HG02588 (cell line): ENCODE measurements around the gene OR5J2.
"Not testable (repeated sequence)": the region's sequence is repeated elsewhere in the genome, so short reads cannot be mapped to it uniquely, and the experiment has no call there.

Source experiments
- ATAC-seq: cut with Tn5 transposase; IDR thresholded peaks from one replicate; pipeline ENCODE4 v1.9.1; 2021; ENCODE audit warnings: mild to moderate bottlenecking, moderate library complexity; ENCODE audit not compliant: unreplicated experiment

OR5J2 gene

DNA sequence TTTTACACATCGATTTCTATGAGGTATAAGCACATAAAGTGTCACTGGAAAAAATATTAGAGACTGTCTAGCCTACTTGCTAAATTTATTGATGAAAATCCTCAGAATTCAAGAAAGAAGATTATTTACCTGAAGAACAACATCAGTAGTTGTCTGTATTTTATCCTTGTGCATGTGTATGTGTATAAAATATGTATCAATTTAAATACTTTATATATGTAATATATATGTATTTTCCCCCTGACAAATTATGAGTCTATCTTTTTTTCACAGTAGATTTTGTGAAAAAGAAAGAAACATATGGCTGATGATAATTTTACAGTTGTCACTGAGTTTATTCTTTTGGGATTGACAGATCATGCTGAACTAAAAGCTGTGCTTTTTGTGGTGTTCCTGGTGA is at the start of gene OR5J2:
Gene OR5J2, plus strand, starts transcription at position 301 of the 400 bp plus-strand sequence. Its CDS starts 0 bp downstream, at position 301.
- ATAC-seq, result no peak

DNA sequence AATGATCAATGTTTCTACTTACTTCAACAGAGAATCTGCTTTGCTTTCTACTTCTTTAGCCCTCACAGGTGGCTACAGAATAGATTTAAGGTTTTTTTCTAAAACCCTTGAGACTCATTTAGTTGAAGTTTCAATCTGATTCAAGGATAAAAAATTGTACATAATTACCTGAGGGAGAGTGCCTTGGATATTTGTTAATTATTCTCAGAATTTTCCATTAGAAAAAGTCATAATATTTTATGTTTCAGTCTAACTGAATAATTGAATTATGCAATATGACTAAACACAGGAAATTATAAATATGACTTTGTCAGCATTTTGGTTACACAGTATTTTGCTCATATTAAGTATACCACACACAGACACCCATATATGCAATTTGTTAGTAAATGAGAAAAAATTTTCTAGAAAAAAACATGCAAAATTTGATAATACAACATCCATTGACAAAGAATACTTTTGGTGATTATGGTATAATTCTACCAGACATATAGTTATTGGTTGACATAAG is 36.2 kb upstream of the OR5J2 start, which contains the start of gene OR8J3:
Gene OR8J3, minus strand, starts transcription at position 51 of the 511 bp plus-strand sequence. CDS start 2,483 bp downstream, outside the sequence.
- ATAC-seq, result no peak

DNA sequence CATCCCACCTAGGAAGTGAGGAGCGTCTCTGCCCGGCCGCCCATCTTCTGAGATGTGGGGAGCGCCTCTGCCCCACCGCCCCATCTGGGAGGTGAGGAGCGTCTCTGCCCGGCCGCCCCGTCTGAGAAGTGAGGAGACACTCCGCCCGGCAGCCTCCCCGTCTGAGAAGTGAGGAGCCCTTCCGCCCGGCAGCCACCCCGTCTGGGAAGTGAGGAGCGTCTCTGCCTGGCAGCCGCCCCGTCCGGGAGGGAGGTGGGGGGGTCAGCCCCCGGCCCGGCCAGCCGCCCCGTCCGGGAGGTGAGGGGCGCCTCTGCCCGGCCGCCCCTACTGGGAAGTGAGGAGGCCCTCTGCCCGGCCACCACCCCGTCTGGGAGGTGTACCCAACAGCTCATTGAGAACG is 32.7 kb upstream of the OR5J2 start:
- not testable (repeated sequence) for ATAC-seq

DNA sequence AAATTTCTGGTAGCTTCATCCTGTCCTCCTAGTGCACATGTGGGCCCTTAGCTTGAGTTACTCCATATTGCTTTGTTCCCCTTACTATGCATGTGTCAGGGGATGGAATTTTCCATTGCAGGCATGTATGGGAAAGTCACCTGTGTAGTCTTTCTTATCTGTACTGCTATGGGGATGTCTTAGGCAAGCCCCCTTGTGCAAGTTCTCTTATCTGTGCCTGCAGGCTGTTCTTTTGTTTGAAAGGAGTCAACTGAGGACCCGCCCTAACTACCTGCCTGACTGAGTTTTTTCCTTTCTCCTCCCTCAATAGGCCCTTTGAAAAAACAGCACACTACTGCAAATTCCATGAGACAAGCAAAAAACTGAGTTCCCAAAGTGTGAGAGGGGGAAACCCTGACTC is 25.0 kb upstream of the OR5J2 start:
- ATAC-seq, result no peak

DNA sequence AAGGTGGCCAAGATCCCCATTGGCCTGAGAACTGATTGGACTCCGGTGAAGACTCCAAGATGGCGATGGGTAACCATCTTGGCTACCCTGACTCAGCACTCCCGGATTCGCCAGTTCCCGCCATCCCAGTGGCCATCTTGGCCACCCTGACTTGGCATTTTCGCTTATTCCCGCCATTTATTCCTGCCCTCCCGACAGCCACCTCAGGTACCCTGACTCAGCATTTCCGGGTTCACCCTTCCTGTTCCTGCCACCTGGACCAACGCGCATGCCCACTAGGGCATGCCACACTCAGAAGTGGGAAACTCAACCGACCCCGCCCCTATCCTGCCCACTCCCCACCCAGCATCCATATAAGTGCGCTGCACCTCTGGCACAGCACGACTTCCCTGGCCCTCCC is 24.1 kb upstream of the OR5J2 start:
- no peak for ATAC-seq

DNA sequence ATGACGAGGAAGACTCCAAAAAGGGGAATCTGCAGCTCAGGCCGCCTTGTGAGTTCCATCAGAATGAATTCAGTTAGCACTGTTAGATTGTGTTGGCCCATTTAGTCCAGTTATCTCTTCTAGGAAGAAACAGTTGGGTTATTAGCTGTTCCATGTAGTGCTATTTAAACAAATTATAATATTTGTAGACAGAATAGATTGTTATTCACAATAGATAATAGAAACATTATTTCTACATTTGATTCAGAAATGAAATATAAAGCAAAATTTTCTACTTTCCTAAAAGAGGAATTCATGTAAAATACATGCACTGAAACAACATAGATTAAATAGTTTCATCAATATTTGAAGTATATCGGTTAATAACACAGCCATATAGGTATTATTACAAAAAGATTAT is 16.2 kb upstream of the OR5J2 start, which contains the start of gene OR8K5:
Gene OR8K5, minus strand, starts transcription at position 101 of the 400 bp plus-strand sequence. Its CDS starts 0 bp downstream, at position 101.
- no peak for ATAC-seq

DNA sequence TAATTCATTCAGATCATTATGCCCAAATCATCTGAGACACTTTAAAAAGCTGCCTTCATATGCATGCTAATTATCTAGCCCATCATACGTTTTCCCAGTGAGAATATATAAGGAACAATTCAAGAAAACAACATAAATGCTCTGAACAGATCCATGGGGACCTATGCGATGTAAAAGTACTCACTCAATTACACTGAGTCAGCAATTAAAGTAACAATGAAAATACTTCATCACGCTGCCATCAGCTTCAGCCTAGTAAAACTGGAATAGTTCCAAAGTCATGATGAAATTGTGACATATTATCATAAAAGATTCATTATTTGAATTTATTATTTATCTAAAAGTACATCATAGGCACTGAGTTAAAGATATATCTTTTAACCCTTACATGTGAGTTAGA is 12.6 kb upstream of the OR5J2 start:
- ATAC-seq, result no peak

DNA sequence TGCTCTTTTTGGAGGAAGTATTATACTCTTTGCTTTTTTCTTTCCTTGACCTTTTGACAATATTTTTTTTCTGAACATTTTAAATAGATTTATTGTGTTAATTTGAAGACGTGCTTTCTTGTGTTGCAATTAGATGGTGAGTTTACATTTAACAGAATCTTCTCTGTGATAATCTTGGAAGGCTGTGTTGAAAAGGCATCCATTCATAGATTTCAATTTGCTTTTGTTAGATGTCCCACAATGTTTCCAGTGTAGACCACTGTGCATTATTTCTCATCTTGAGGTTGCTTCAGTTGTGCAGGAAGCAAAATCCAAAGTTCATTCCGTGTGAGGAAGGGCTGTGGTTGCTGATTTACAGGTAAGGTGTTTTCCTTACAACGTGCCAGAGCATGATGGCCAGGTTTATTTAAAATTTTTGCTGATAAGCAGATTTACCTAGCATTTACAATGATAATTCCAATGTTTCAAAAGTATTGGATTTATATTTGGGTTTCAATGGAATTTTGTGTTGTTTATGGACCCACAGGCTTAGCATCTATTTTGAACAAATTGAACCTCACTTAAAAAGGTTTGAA is 4.1 kb upstream of the OR5J2 start:
- no peak for ATAC-seq

DNA sequence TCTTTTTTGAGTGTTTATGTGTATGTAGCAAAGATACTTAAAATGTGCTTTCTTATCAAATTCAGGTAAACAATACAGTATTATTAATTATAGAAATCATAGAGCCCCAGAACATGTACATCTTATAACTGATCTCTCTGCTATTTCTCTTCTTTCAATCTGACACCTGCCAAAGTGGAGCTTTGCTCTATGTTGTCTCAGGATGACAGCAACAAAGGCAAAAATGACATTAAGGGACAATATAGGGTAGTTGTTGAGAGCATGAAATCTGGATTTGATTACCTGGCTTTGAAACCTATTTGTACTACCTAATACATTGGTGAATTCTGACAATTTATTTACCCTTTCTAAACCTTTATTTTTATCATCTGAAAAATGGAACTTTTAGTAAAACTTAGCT is 7.0 kb downstream of the OR5J2 start:
- no peak for ATAC-seq

DNA sequence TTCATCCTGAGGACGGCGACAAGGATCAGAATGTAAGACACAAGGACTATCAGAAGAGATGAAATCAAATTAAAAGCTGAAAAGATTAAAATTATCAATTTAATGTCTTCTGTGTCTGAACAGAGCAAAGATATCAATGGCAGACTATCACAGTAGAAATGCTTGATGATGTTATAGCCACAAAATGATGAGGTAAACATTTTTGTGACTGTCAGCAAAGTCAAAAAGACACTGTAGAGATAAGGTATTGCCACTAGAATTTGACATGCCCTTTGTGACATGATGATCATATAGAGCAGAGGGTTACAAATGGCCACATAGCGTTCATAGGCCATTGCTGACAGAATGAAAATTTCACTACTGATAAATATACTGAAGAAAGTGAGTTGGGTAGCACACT is 12.2 kb downstream of the OR5J2 start:
- ATAC-seq, result no peak

DNA sequence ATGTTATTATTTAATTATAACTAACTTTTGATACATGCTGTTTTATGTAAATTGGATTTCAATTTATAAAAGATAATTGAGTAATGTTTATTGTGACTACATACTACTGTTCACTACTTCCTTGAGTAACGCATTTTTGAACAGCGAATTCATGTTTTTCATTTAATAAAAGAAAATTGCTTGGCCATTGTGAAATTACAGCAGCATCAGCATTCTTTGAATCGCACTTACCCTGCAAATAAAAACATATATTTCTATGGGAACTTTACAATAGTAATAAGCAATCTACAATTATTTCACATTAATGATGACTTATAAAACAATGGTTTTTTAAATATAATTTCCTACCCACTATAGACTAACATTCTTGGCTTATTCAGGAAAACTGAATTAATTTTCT is 20.3 kb downstream of the OR5J2 start:
- no peak for ATAC-seq

DNA sequence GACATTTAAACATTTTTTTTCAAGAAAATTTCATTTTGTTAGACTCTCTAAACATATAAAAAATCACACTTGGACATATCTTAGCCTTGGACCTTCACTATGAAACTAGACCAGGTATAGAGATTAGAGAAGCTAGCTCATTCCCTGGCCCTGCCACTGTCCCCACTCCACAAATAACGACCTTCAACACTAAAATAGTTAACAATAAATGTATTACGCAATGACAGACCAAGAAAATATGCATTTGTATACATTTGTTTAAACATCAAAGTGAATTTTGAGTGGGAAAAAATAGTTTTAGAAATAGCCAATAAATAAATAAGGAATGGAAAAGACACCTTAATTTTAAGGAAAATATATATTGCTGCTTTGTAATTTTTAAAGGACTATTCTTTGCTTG is 20.9 kb downstream of the OR5J2 start:
- ATAC-seq, result no peak

DNA sequence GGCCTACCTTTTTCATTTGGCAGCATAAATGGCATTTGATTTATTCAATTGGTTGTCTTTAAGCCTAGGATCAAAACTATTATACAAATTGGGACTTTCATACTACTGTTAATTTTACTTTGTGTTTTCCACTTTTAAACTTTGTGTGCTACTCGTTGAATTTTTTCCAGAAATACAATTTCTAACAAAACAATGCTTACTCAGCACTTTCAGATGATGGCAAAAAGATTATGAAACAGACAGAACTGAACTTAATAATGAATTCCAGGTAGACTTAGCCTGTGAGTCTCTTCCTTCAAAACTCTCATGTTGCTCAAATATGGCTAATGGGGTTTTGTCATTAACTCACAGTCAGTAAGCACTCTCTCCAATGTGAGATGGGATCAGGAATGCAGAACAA is 31.4 kb downstream of the OR5J2 start:
- ATAC-seq, result no peak

DNA sequence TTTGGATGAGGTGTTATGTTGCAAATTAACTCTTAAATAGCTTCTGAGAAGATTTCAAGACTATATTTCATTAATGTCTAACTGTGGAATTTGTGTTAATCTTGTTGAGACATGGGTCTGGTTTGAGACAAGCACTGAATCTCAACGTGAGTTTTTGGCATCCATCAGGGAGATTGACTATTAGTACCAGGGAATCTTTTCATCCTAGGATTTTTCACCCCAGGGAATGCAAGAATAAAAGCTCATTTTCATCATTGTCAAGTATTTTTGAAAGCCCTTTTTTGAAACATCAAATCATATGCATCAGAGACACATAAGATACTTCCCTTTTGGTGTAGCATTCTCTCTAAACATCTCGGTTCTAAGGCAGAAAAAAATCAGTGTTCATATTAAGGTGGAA is 38.1 kb downstream of the OR5J2 start:
- no peak for ATAC-seq

DNA sequence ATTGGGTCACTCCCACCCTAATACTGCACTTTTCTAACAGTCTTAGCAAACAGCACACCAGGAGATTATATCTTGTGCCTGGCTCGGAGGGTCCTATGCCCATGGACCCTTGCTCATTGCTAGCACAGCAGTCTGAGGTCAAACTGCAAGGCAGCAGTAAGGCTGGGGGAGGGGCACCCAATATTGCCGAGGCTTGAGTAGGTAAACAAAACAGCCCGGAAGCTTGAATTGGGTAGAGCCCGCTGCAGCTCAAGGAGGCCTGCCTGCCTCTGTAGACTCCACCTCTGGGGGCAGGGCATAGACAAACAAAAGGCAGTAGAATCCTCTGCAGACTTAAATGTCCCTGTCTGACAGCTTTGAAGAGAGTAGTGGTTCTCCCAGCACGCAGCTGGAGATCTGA is 43.3 kb downstream of the OR5J2 start:
- ATAC-seq, result not testable (repeated sequence)
